Breast epithelium (tissue), 4 donors: ENCODE results near the gene PLOD2. TPM values are rescaled to one million over a fixed set of nuclear protein-coding genes. Genes with fewer than 3 reads are reported as not detected.

Source experiments
- DNase-seq, 2 donors: peaks; one replicate each; pipeline ENCODE4 v3.0.0-alpha.2; 2019; ENCODE audit warnings: low spot score in 2 of 2
- H3K27ac ChIP-seq, 2 donors: fragments of 200-600 bp; sonication (generic) in 1 of 2; one replicate each; pipeline ENCODE4 v1.5.1; 2016 to 2019; ENCODE audit warnings: mild to moderate bottlenecking in 1 of 2
- H3K27me3 ChIP-seq, 2 donors: fragments of 200-600 bp; sonication (generic) in 1 of 2; one replicate each; pipeline versions ENCODE4 v1.5.1 to v1.6.0; 2017 to 2019; ENCODE audit warnings: control low read depth in 1 of 2, mild to moderate bottlenecking in 1 of 2
- H3K36me3 ChIP-seq: fragments of 200-600 bp; one replicate; pipeline ENCODE4 v1.5.1; 2019
- H3K4me1 ChIP-seq, 2 donors: fragments of 200-600 bp; sonication (generic); one replicate each; pipeline ENCODE4 v1.5.1; 2016 to 2019; ENCODE audit warnings: control low read depth in 1 of 2
- H3K4me3 ChIP-seq, 3 donors: fragments of 200-600 bp; sonication (generic); 1 replicate in 2 of 3; 2 replicates in 1 of 3; pipeline ENCODE4 v1.5.1; 2016 to 2019; ENCODE audit warnings: mild to moderate bottlenecking in 3 of 3, moderate library complexity in 2 of 3
- H3K9me3 ChIP-seq, 2 donors: fragments of 200-600 bp; sonication (generic) in 1 of 2; one replicate each; pipeline ENCODE4 v1.5.1; 2016 to 2019; ENCODE audit warnings: control low read depth in 1 of 2
- CTCF ChIP-seq, 3 donors: fragments of 450-650 bp; IDR thresholded peaks; one replicate each; pipeline ENCODE4 v1.5.1; 2016 to 2017; ENCODE audit warnings: antibody characterized with exemption in 3 of 3, mild to moderate bottlenecking in 3 of 3, moderate library complexity in 3 of 3
- POLR2A ChIP-seq: fragments of 450-650 bp; IDR thresholded peaks from one replicate; pipeline ENCODE4 v1.6.1; 2016; ENCODE audit warnings: antibody characterized with exemption, mild to moderate bottlenecking, moderate library complexity
- POLR2AphosphoS5 ChIP-seq, 3 donors: sonication (generic); formaldehyde crosslinking; IDR thresholded peaks; one replicate each; pipeline ENCODE4 v1.6.1; 2017; ENCODE audit warnings: antibody characterized with exemption in 3 of 3
- intact Hi-C: fragments of 100-400 bp; cut with DNase I; formaldehyde crosslinking; loops from one replicate; pipeline ENCODE4 v1.15.1; 2023; ENCODE audit warnings: low total_unique reads
- total RNA-seq, 3 donors: library from RNA; depleted of rRNA; stranded (reverse); fragments of >200 nt; gene quantifications; one replicate each; pipeline ENCODE4 v1.1.0, GENCODE V29; 2016

Gene PLOD2
- total RNA-seq, 3 donors from 2014 or later, result 33.2 to 71.5 (median 35.7) TPM

DNA sequence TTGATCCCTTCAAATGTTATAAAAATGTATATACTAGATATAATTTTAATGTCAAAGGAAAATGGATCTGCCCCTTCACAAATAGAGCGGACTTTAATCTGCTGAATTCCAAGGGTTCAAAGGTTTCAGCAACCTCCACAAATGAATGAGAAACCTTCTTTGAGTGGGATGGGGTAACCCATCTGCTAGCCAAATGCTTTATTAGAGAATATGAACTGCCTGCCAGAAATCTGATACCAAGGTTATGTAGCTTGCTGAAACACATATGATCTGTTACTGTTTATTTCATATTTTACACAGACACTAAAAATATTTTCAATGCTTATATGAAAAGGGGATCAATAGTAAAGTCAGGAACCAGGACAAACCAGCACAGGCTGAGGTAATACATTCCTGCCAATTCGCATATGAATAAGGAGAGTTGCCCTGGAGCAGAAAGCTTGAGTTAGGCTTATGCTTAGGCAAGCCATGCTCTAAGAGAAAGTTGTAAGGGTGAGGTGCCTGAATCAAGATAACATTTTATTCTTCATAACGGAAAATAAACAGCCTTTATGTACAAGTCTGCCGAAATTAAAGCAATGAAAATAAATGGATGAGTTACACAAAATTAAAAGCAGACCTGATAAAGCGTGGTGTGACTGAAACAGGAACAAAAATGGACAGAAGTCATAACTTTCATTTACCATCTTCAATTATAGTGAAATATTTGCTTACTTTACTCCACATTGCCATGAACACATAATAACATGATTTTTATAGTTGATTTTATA, 26.5 kb downstream of the PLOD2 start:
- H3K36me3 ChIP-seq, result no peaks in the 10 kb centered on the region
- no peaks in the 10 kb centered on the region for H3K27me3 ChIP-seq
- H3K4me3 ChIP-seq, result no peak overlapping the region
- H3K4me1 ChIP-seq, result no peaks in the 10 kb centered on the region
- no peaks in the 10 kb centered on the region for H3K9me3 ChIP-seq
- TF ChIP-seq CTCF (IDR thresholded peaks at IDR 0.05) (no peak), POLR2A (no peak), POLR2AphosphoS5 (IDR thresholded peaks at IDR 0.05) (no peak)
- intact Hi-C loops, result no loop called here
- DNase-seq, result no peak
- H3K27ac ChIP-seq, result no peak overlapping the region

- H3K4me1 ChIP-seq, result no peaks in the 10 kb centered on the region
These were observed 27.5 kb downstream of the PLOD2 start for GRCh38 chr3:146133441-146133840.

DNA sequence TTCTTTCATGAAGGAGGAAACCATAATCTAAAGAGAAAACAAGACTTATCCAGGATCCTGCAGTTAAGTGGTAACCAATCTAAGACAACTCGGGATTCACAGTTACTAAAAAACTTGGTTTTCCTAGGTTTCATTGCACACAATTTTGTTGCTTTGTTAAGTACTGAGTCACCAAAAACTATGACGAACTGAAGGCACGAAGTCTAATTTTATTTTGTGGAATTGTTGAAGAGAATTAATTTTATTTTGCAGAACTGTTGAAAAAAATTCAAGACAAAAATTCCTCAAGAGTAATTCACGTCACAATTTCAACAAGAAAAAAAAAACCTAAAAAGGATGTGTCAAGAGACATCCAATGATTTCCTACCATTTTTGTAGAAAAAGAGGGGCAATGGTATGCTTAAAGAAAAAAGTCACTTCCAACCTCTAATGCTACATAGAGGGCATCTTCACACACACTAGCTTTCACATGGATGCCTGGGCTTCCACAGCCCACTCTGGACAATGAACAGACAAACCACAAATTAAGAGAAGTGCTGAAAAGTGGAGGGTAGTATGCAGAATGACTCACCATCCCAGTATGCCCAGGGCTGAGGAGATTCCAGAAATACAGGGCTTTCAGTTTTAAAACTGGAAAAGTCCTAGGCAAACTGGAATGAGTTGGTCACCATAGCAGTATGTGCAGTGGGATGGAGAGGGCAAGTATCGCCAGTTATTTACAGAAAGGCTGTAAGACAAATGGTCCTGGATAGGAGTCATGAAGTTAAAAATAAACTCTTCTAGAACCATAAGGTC, 29.2 kb downstream of the PLOD2 start:
- H3K27ac ChIP-seq, result no peak overlapping the region
- no peak for TF ChIP-seq CTCF (IDR thresholded peaks at IDR 0.05)
- TF ChIP-seq POLR2AphosphoS5 (IDR thresholded peaks at IDR 0.05), result no peak
- TF ChIP-seq POLR2A, result no peak
- intact Hi-C loops, result no loop called here
- no peak for DNase-seq
- no peaks in the 10 kb centered on the region for H3K27me3 ChIP-seq
- H3K9me3 ChIP-seq, result no peaks in the 10 kb centered on the region
- no peak overlapping the region for H3K4me3 ChIP-seq
- H3K4me1 ChIP-seq, result no peaks in the 10 kb centered on the region
- no peaks in the 10 kb centered on the region for H3K36me3 ChIP-seq

More at GRCh38 chr3:146133441-146133840, 27.5 kb downstream of the PLOD2 start:
- DNase-seq, result no peak
- intact Hi-C loops, result no loop called here
- no peak overlapping the region for H3K4me3 ChIP-seq
- TF ChIP-seq POLR2AphosphoS5 (IDR thresholded peaks at IDR 0.05), result no peak
- no peak for TF ChIP-seq CTCF (IDR thresholded peaks at IDR 0.05)
- no peak for TF ChIP-seq POLR2A
- no peaks in the 10 kb centered on the region for H3K9me3 ChIP-seq
- no peak overlapping the region for H3K27ac ChIP-seq
- H3K27me3 ChIP-seq, result no peaks in the 10 kb centered on the region
- no peaks in the 10 kb centered on the region for H3K36me3 ChIP-seq

GRCh38 chr3:146130881-146131371, 30.1 kb downstream of the PLOD2 start:
- Histone ChIP-seq H3K9me3 (no peaks in the 10 kb centered on the region), H3K27me3 (no peaks in the 10 kb centered on the region), H3K4me1 (no peaks in the 10 kb centered on the region), H3K36me3 (no peaks in the 10 kb centered on the region), H3K4me3 (no peak overlapping the region), H3K27ac (no peak overlapping the region)
- intact Hi-C loops, result no loop called here
- TF ChIP-seq POLR2AphosphoS5 (IDR thresholded peaks at IDR 0.05) (no peak), CTCF (IDR thresholded peaks at IDR 0.05) (no peak), POLR2A (no peak)
- no peak for DNase-seq

- H3K27ac ChIP-seq, result no peak overlapping the region
These were observed 31.2 kb downstream of the PLOD2 start for GRCh38 chr3:146129750-146130149.

More at GRCh38 chr3:146129750-146130149, 31.2 kb downstream of the PLOD2 start:
- DNase-seq, result no peak
- H3K36me3 ChIP-seq, result no peaks in the 10 kb centered on the region
- H3K4me3 ChIP-seq, result no peak overlapping the region
- H3K4me1 ChIP-seq, result no peaks in the 10 kb centered on the region
- H3K27me3 ChIP-seq, result no peaks in the 10 kb centered on the region
- no peaks in the 10 kb centered on the region for H3K9me3 ChIP-seq
- TF ChIP-seq CTCF (IDR thresholded peaks at IDR 0.05) (no peak), POLR2A (no peak), POLR2AphosphoS5 (IDR thresholded peaks at IDR 0.05) (no peak)
- intact Hi-C loops, result no loop called here
